Measurements from ENCODE around the gene ARIH2.

ARIH2 gene

DNA sequence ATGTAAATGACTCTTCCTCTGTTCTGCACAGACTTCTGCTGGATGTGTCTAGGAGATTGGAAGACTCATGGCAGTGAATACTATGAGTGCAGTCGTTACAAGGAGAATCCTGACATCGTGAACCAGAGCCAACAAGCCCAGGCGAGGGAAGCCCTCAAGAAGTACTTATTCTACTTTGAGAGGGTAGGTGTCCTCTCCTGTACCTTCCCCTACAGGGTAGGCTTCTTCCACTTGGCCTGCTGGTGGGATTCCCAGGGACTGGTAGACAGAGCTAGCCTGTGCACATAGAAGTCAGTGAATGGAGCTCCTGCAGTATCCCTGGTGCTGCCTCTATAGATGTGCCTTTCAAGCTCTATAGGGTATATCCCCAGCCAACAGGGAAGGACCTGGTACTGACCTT, 60.8 kb downstream of the ARIH2 start:
- no peak for DNase-seq

DNA sequence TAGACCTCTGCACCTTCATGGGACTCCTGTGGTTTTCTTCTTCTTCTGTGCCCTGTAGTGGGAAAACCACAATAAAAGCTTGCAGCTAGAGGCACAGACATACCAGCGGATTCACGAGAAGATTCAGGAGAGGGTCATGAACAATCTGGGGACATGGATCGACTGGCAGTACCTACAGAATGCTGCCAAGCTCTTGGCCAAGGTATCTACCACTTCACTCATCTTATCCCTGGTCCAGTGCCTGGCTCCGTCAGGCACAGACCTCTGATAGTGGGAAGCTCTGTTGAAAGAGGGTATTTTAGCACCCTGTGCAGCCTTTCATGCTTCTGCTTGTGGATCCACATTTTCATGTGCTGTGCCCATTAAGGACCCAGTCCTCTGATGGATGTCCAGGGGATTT, 61.7 kb downstream of the ARIH2 start:
- DNase-seq, result no peak

DNA sequence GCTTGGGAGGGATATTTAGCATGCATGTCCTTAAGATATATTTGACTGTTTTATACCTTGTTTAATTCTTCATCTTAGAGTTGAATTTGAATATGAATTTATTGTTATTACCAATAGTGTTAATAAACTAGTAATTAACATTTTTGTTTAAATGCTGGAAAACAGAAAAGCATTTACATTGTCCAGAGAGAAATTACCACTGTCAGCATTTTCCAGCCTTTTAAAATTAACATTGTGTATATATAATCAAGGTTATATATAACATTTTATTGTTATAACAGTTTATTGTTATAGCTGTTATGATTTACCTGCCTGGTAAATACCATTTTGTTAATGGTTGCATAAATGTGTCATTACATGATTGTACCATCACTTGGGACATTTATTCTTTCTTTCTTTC, 63.4 kb downstream of the ARIH2 start:
- DNase-seq, result no peak

DNA sequence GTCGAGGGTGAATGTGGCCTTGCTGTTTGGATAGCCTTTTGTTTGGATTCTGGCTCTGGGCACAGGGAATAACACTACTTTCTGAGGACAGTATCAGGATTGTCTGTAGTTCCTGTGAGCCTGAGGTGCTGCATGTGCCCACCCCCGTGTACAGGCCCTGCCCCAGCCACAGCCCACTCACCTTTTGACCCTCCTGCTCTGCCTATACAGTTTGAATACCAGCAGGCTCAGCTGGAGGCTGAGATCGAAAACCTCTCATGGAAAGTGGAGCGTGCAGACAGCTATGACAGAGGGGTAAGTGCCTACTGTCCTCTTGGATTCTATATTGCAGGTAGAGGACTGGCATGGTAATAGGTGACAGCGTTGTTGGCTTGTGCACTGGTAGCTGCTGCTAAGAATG, 64.0 kb downstream of the ARIH2 start:
- no peak for DNase-seq

DNA sequence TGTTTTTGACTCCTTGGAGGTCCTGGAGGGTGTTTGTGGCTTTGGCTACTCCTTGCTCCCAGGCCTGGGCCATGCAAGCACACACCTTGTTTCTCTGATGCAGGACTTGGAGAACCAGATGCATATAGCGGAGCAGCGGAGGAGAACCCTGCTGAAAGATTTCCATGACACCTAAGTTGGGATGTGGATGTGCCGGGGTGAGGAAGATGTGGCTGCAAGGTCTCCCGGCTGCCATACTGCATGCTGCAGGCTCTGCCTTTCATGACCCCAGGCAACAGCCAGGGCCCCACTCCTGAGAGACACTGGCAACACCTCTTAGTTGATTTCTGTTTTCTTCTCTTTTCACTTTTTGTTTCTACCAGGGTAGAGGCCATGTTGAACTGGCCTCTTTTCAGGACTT, 64.5 kb downstream of the ARIH2 start:
- DNase-seq, result no peak

DNA sequence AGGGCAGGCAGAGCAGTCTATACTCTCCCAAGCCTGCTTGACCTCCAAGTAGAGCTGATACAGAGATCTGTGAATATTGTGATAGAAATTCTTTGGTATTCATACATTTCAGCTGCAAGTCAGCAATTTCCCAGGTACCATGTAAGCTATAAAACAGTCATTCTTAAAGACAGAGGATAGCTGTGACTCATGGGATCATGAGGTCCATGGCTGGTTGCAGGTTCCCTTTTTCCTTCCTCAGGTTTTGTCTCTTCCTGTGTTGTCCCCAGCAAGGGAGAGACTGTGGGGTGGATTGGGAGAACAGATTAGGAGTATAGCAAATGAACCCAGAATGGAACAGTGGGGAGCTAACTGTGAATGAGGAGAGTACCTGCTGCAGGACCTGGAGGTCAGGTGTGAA, 66.0 kb downstream of the ARIH2 start:
- DNase-seq, result no peak

DNA sequence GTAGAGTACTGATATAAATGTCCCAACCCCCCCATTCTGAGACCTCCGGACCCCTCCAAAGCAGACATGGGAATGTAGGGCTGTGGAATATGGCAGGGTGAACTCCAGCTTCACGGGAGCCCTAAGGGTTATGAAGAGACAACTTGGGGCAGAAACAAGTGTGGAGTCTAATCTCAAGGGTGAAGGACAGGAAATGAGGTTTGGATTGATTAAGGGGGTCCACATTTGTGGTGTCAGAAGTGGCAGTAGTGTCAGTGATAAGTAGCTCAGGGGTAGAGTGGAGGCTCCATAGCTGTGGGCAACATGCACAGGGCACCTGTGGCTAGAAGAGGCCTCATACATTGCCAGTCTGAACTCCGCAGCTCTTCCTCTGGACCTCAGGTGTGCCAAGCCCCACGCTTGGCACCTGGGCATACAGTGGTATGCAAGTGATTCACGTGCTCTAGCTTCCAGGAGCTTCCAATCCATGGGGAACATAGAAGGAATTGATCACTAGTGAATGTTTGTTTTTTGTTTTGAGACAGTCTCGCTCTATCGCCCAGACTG, 67.3 kb downstream of the ARIH2 start:
- no peak for DNase-seq

DNA sequence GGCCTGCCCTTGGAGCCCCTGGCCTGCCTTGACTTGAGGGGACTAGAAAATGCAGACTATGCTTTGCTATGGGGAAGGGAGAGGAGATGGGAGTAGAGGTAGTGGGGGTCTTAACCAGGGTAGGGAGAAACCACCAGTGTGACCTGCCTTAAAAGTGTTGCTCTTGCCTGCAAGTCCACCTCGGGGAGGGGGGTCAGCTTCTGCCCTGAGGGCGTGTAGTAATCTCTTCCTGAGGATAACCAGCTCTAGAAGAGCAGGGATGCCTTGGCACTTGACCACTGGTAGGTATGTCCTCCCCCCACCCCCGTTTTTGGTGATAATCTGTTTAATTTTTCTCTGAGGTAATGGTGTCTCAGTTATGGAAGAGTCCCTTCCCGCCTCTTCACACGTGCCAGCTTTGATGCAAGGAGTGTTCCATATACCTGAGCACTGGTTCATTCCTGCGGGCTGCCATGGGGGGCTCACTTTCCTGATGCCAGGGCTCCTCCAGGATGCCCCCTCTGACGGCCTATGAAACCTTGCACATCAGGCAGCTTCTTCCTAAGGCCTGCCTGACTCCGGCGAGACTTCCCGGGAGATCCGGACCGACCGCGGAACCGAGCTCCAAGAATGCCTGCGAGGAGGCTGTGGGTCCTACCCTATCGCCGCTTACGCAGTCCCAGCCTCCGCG, 70.6 kb downstream of the ARIH2 start:
- peak; percentile 34 for DNase-seq

DNA sequence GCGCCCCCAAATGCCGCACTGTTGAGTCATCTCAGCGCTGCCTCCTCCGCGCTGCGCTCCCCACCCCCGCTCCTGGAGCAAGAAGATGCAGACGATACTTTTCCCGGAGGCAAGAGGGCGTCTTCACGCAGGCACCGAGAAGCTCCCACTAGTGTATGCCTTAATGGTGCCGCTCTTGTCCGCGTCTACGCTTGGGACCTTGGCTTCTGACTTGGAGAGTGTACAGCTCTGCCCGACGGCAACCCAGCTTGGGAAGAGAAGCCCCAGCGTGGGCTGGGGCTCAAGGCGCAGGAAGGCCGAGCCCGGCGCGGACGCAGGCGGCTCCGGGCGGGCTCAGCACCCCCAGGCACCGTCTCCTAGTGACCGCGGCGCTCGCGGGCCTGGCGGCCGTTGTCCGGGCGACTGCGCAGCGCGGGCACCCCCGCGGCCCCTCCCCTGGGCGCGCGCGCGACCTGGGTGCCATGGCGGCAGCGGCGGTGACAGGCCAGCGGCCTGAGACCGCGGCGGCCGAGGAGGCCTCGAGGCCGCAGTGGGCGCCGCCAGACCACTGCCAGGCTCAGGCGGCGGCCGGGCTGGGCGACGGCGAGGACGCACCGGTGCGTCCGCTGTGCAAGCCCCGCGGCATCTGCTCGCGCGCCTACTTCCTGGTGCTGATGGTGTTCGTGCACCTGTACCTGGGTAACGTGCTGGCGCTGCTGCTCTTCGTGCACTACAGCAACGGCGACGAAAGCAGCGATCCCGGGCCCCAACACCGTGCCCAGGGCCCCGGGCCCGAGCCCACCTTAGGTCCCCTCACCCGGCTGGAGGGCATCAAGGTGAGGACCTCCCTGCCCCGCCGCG, 71.4 kb downstream of the ARIH2 start, which contains the start of gene P4HTM:
Gene P4HTM, plus strand, starts transcription at position 446 of the 840 bp plus-strand sequence. Its CDS starts 16 bp downstream, at position 462.
- DNase-seq, result peak; percentile 44

DNA sequence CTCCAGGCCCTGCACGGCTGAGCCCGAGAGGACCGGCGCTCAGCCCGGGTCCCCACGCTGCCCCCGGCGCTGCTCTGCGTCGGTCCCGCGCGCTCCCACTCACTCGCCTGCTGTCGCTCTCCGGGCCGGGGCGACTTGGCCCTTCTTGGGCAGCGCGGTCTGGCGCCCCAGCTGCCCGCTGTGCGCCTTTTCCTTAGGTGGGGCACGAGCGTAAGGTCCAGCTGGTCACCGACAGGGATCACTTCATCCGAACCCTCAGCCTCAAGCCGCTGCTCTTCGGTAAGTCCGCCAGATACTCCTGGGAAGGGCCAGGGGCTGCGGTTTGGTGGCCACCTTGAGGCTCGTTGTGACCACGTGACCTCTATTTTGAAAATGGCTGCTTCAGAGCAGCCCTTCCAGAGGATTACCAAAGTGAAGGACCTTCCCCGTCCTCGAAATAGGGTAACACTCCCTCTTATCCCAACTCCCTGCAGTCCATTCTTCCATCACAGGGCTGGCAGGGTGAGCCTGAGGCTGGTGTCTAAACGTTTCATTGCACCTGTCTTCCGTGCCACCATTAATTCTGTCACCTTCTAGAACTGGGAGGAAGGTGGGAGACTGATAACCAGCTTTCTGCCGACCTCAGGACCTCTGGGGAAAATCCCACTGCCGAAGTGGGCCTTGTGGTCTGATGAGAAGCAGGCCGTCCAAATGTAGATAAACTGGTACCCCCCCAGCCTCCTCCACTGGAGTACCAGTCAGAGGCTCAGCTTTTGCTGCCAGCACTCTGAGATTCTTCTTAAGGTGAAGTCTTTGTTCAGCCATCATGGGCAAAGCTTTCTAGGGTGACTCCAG, 72.2 kb downstream of the ARIH2 start:
- DNase-seq, result no peak

DNA sequence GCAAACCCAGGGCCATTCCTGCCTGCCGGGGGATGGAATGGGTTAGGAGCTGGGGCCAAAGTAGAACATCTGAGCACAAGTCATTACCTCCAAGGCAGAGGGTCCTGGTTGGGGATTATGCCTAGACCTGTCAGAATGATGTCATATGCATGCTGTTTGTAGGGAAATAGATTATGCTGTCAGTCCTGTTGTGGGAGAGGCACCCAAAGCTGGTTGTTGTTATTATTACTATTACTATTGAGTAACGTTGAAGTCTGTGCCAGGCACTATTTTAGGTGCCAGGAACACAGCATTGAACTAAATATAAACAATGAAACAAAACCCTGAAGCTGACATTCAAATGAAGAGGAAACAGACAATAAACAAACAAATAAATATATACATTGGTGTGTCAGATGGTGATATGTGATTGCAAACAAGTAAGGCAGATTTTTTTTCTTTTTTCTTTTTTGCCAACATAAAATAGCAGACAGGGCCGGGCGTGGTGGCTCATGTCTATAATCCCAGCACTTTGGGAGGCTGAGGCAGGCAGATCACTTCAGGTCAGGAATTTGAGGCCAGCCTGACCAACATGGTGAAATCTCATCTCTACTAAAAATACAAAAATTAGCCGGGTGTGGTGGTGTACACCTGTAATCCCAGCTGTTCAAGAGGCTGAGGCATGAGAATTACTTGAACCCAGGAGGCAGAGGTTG, 73.4 kb downstream of the ARIH2 start:
- DNase-seq, result no peak

DNA sequence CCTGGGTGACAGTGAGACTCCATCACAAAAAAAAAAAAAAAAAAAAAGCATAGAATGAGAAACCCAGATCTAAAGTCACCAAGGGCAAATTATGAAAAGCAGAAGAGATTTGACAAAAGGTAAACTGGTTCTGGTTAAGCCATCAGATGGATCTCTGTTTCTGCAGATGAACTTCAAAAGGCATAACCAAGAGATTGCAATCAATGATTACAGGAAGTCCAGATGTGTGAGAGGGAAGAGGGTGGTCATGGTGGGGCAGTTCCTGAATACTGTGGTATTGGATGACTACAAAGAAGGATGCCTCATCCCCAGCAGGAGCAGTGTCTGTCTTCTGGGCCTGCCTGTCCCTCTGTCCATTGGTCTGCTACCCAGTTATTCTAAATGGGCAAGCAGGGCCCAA, 75.2 kb downstream of the ARIH2 start:
- no peak for DNase-seq

DNA sequence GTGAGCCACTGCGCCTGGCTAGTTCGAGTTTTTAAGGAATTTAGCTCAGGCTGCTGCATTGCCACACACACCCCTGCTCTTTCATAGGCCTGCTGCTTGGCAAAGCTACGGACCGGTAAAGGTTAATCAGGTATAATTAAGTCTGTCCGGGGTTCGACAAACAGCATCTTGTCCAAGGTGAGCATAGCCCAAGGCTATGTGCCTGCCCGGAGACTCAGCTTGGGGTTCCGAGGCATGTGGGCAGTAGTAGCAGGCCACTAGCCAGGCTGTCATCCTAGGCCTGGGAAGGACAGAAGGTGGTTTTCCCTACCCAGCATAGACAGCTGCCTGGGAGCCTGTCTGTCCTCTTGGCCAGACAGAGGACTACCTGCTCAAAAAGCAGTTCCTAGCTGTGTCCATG, 78.0 kb downstream of the ARIH2 start:
- DNase-seq, result no peak

DNA sequence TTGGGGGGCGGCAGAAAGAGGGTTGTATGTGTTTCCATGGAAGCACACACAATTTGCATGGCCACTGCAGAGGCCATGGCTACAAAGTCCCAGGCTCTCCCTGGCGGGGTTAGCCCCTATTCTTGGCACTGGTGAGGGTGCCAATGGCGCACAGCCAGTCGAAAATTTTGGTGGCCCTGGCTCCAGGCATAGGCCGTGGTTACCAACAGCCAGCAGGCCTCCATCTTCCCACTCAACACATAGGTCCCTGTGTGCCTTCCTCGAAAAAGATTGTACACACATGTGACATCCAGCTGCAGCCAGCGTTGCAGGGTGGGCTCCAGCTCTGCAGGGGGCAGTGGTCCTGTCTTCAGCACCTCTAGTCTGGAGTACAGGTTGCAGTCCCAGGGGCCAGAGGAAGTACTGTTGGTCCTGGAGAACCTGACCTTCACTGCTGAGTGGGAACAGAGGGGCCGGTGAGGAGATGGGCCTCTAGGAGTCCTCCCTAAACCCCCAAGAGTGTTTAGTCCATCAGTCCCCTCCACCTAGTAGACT, 78.5 kb downstream of the ARIH2 start:
- DNase-seq, result no peak

DNA sequence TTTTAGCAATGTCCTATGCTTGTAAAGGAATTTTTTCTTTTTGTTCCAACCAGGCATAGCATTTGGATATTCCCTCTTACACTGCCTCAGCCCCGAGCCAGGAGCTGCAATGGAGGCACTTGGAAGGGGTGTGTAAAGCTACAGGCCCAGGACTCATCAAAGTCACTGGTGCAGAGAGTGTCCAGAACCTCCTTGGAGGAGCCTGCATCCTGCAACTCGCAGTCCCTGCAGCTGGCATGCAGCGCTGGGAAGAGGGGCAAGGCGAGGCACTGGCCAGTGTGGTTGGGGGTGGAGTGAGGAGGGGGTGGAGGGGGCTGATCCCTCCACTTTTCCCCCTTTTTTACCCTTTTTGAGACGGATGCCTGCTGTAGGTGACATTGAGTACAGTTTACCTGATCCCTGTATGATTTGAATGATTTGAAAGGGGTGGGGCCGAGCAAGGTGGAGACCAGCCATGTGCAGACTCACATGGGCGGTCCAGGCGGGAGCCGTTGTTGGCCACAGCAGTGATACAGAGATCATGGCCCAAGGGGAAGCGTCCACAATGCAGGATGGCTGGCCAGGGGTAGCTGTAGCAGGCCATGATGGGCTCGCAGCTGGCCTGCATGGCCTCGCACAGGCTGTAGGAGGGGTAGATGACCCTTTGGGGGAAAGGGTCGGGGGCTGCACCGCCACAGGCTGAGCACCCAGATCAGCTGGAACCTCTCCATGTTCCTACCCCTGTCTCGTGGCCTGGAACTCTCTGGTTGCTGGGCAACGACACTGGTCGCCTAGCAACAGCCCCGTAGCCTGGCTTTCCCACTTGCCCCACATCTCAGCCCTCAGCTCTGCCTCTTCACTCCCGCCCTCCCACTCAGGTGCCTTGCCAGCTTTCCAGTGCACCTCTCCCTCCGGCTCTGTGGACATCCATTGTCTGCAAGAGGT, 79.3 kb downstream of the ARIH2 start:
- DNase-seq, result no peak

DNA sequence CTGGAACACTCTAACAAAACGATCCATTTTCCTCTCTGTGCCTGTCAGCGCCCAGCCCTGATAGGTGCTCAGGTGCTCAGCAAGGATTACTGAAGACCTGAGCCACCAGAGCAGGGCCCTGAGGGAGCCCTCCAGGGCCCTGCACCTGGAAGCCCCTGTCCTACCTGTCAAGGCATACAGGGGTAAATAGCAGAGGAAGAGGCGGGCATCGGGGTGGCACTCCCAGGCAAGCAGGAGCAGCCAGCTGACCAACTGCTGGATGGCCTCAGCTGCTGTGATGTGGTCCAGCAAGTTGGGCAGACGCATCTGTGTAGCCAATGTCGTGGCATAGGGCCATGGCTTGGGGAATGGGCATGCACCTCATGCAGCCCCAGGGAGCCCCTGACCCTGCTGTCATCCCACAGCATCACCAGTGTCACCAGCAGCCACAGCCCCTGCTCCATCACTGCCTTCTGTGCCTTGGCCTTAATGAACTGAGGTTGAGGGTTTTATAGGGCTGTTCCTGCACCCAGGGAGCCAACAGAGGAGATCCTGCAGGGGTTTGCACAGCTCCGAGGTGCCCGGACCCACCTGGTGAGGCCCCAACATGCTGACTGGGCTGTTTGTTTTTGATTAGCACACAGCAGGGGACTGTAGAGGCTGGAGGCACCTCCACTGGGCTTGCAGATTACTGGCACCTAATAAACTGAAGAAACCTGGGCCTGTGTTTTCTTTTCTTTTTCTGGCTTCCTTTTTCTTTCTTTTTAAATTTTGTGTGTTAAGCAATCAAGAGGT, 80.6 kb downstream of the ARIH2 start:
- DNase-seq, result no peak

DNA sequence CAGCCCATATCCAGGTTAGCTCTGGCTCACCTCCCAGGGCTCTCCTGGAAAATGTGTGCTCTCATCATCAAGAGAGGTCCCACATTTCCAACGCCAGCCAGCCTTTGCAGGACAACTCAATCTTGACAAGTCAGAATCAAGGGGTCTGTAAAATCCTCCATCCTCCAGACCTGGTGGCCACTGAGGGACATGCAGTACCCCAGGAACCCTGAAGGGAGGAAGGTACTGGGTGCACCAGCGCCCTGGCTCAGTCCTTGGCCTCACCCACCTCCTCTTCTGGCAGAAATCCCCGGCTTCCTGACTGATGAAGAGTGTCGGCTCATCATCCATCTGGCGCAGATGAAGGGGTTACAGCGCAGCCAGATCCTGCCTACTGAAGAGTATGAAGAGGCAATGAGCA, 82.5 kb downstream of the ARIH2 start:
- DNase-seq, result no peak

DNA sequence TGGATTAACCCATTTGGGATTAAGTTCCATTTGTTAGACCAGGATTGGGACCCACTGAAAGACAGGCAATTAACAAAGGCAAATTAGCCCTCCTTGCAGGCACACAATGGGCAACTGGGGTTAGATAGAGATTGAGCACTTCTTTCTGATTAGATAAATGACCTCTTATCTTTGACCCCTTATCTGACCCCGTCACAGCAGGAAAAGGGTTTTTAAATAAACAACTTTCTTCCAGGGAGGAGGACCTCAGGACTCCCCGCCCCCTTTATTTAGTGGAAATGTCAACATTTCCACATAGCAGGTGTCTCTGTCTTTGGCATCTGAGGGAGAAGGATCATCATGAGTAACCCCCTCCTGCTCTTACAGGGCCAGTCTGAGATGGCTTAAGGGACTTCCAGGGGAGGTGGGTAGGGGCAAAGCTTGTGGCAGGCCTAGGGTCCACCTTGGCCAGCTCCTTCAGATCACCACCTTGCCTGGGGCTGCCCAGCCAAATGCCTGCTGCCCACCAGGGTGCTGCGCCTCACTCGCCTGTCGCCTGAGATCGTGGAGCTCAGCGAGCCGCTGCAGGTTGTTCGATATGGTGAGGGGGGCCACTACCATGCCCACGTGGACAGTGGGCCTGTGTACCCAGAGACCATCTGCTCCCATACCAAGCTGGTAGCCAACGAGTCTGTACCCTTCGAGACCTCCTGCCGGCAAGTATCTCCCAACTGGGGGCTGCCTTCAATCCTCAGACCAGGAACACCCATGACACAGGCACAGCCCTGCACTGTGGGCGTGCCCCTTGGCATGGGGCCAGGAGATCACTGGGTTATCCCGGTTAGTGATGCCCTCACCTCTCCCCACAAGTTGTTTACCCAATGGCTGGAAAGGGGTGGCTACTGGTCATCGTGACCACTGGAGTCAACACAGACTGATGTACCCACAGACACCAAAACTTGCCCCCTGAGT, 86.0 kb downstream of the ARIH2 start:
- DNase-seq, result no peak

DNA sequence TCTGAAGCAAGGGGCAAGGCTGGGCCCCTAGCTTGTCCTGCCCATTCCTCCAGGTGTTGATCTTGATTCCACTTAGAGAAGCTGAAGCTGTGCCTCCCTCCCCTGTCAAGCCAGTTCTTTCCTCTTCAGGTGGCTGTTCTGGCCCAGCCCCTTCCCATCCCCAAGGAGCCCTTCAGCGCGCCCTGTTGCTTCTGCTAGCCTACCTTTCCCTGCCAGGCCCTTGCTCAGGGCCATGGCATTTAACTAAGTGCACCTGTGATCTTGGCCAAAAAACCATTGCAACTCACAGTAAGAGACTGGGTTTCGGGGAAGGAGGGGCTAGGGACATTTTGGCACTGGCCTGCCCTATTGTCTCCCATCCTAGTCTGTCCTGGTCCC, 86.7 kb downstream of the ARIH2 start:
- no peak for DNase-seq

Measured in NCI-H2171 (cell line).